Measurements from ENCODE around the gene ANKS6. TPM values are rescaled to one million over a fixed set of nuclear protein-coding genes. Genes with fewer than 3 reads are reported as not detected.

Gene ANKS6
- total RNA-seq, 2 experiments from 2014 or later = 16.6 to 16.9 TPM

DNA sequence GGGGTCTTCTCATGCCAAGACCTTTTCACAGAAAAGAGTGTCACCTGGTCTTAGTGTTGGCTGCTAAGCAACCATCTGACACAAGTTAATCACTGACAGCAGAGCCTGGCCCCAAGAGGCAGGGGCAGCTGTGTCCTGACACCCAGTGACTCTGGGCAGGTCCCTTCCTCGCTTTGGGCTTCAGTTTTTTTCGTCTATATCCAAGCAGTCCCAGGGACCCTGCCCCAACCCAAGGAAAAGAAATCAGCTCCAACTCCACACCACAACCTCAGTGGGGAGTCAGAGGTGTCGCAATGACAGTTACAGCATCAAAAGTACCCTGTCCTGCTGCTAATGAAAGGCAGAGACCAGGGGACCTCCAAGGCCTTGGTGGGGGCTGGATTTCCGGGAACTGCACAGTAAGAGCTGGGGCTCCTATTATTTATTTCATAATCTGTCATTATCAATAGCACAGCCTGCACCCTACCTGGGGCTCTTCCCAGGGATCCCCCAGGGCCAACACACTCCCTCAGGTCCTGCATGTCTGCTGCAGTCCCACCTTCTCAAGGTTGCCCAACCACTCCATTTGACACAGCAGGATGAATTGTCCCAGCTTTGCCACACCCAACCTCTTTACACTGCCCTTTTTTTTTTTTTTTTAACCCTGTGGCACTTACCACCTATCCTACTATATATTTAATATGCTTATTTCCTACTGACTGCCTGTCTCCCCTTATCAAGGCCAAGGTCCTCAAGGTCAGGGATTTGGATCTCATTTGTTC, 9.4 kb downstream of the ANKS6 start:
- H3K36me3 Mint-ChIP-seq (ENCODE audit: low read depth) = peaks cover 5% of the 10 kb centered on the region
- no peak overlapping the region for H3K27ac Mint-ChIP-seq
- intact Hi-C loops (cut with micrococcal nuclease) = no loop called here
- peaks cover 8% of the 10 kb centered on the region for H3K4me1 Mint-ChIP-seq (ENCODE audit: low read depth)
- H3K9me3 Mint-ChIP-seq = no peaks in the 10 kb centered on the region
- no peaks in the 10 kb centered on the region for H3K27me3 Mint-ChIP-seq
- no peak for ATAC-seq
- ChIA-PET CTCF (interaction anchor here (7.5 kb wide), 1 partner anchor 12 kb away, joined by 39 read pairs; no protein-coding TSS in a partner anchor), POLR2A (no interaction called here)
- TF ChIP-seq CTCF (IDR thresholded peaks at IDR 0.05) = no peak
- H3K4me3 Mint-ChIP-seq = no peak overlapping the region
- DNase-seq = no peak

DNA sequence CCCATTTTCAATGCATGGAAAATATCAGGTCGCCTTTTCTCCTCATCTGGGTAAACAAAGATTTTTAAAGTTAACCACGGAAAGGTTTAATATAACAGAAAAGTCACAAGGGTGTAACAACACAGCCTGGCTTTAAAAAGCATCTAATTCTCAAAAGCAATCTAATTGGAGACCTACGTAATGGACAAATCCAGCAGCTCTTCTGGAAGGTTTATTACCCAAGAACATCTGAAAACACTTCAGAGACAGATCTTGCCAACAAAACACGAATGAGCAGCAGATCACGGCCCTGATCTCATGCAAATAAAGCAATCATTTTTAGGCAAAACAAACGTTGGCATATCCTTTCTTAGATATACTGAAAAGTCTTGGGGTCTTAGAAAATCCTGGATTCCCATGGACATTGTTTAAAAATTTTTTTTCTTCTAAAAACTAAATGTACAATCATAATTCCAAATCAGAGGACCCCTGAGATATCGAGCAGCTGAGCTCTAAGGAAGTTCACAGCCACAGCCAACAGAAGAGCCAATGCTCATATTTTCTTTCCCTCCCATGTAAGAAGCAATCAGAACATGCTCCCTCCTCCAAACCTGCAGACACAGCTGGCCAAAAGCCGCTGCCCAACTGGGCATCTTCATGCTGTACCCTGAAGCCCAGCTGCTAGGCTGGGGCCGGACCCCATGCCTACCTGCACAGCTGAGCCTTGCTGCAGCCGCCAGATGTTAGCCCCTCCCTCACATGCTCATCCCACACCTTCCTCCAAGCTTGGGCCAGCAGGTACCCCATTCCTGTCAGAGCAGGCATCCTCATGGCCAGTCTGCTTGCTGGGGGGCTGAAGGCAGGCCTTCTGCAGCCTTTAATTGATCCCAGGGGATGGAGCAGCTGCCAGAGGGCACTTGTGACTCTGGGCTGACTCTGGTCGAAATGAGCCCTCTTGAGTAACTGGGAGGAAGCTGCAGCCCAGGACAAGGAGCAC, 11.2 kb downstream of the ANKS6 start:
- no peaks in the 10 kb centered on the region for H3K4me1 Mint-ChIP-seq (ENCODE audit: low read depth)
- ATAC-seq = no peak
- no peaks in the 10 kb centered on the region for H3K27me3 Mint-ChIP-seq
- CTCF ChIA-PET = interaction anchor here (0.6 to 7.5 kb wide), 3 partner anchors 10 to 471 kb away, joined by 3 to 39 read pairs (median 5); no protein-coding TSS in a partner anchor
- no peak for TF ChIP-seq CTCF (IDR thresholded peaks at IDR 0.05)
- peaks cover 5% of the 10 kb centered on the region for H3K36me3 Mint-ChIP-seq (ENCODE audit: low read depth)
- POLR2A ChIA-PET = no interaction called here
- no peaks in the 10 kb centered on the region for H3K9me3 Mint-ChIP-seq
- no peak overlapping the region for H3K27ac Mint-ChIP-seq
- no peak overlapping the region for H3K4me3 Mint-ChIP-seq
- intact Hi-C loops (cut with micrococcal nuclease) = no loop called here
- DNase-seq = no peak

- POLR2A ChIA-PET = no interaction called here
- intact Hi-C loops (cut with micrococcal nuclease) = no loop called here
- CTCF ChIA-PET = interaction anchor here (1.0 to 7.5 kb wide), 3 partner anchors 8 to 470 kb away, joined by 3 to 39 read pairs (median 5); no protein-coding TSS in a partner anchor
- Mint-ChIP-seq H3K4me3 (no peak overlapping the region), H3K27me3 (no peaks in the 10 kb centered on the region), H3K9me3 (no peaks in the 10 kb centered on the region), H3K27ac (no peak overlapping the region), H3K36me3 (ENCODE audit: low read depth) (peaks cover 4% of the 10 kb centered on the region), H3K4me1 (ENCODE audit: low read depth) (no peaks in the 10 kb centered on the region)
- TF ChIP-seq CTCF (IDR thresholded peaks at IDR 0.05) = no peak
- no peak for DNase-seq
- ATAC-seq = no peak
Measured at GRCh38 chr9:98783518-98784226, 12.7 kb downstream of the ANKS6 start.

GRCh38 chr9:98781588-98782383, 14.6 kb downstream of the ANKS6 start:
- H3K4me1 Mint-ChIP-seq (ENCODE audit: low read depth) = no peaks in the 10 kb centered on the region
- intact Hi-C loops (cut with micrococcal nuclease) = no loop called here
- no peak for TF ChIP-seq CTCF (IDR thresholded peaks at IDR 0.05)
- DNase-seq = no peak
- peaks cover 4% of the 10 kb centered on the region for H3K36me3 Mint-ChIP-seq (ENCODE audit: low read depth)
- CTCF ChIA-PET = interaction anchor here (0.9 to 7.5 kb wide), 2 partner anchors 7 to 11 kb away, joined by 3 to 39 read pairs; no protein-coding TSS in a partner anchor
- H3K9me3 Mint-ChIP-seq = no peaks in the 10 kb centered on the region
- no peak overlapping the region for H3K4me3 Mint-ChIP-seq
- ATAC-seq = no peak
- H3K27me3 Mint-ChIP-seq = no peaks in the 10 kb centered on the region
- POLR2A ChIA-PET = no interaction called here
- no peak overlapping the region for H3K27ac Mint-ChIP-seq
